Esophagus squamous epithelium (tissue), 5 donors: ENCODE measurements around the gene CAPN11. TPM values are rescaled to one million over a fixed set of nuclear protein-coding genes. Genes with fewer than 3 reads are reported as not detected.

ENCODE experiments used
- DNase-seq: peaks from one replicate; lab custom pipeline; 2025; lab: John Stamatoyannopoulos, UW
- H3K27ac ChIP-seq, 4 donors: fragments of 200-600 bp; sonication (generic); one replicate each; pipeline ENCODE4 v1.5.1; 2016 to 2019; ENCODE audit warnings: mild to moderate bottlenecking in 1 of 4
- H3K27me3 ChIP-seq, 4 donors: fragments of 200-600 bp; sonication (generic); 1 replicate in 3 of 4; 2 replicates in 1 of 4; pipeline versions ENCODE4 v1.5.1 to v1.6.0; 2017 to 2021; ENCODE audit warnings: antibody characterized with exemption in 1 of 4
- H3K36me3 ChIP-seq, 3 donors: fragments of 200-600 bp; sonication (generic); one replicate each; pipeline ENCODE4 v1.5.1; 2016 to 2019
- H3K4me1 ChIP-seq, 3 donors: fragments of 200-600 bp; sonication (generic); one replicate each; pipeline ENCODE4 v1.5.1; 2017 to 2019
- H3K4me3 ChIP-seq, 4 donors: fragments of 200-600 bp; sonication (generic); 1 replicate in 3 of 4; 2 replicates in 1 of 4; pipeline ENCODE4 v1.5.1; 2016 to 2019; ENCODE audit warnings: mild to moderate bottlenecking in 2 of 4, moderate library complexity in 1 of 4
- H3K9me3 ChIP-seq, 3 donors: fragments of 200-600 bp; sonication (generic); one replicate each; pipeline ENCODE4 v1.5.1; 2016 to 2019
- CTCF ChIP-seq, 6 experiments: fragments of 450-650 bp in 4 of 6; fragments of 200-600 bp in 2 of 6; sonication (generic) in 2 of 6; IDR thresholded peaks; one replicate each; pipeline ENCODE4 v1.5.1; 2016 to 2019; ENCODE audit warnings: antibody characterized with exemption in 6 of 6, mild to moderate bottlenecking in 4 of 6, moderate library complexity in 4 of 6
- POLR2A ChIP-seq, 4 donors: fragments of 450-650 bp; IDR thresholded peaks; one replicate each; pipeline ENCODE4 v1.6.1; 2017; ENCODE audit warnings: antibody characterized with exemption in 4 of 4, mild to moderate bottlenecking in 4 of 4, moderate library complexity in 3 of 4
- WGBS, 2 donors: methylation state at CpG; one replicate each; pipeline ENCODE4 v1.1.5; 2018; 5-methylcytosine and 5-hydroxymethylcytosine counted together
- intact Hi-C: fragments of 100-400 bp; cut with DNase I; formaldehyde crosslinking; loops from one replicate; pipeline ENCODE4 v1.15.0; 2022
- total RNA-seq, 4 donors: library from RNA; depleted of rRNA; stranded (reverse); fragments of >200 nt; gene quantifications; one replicate each; pipeline ENCODE4 v1.1.0, GENCODE V29; 2016
- donor health status: DM: yes; HTN: yes; CAD: no.

The CAPN11 gene
- total RNA-seq, 4 donors from 2014 or later, result 0.57 to 1.00 TPM; not detected in 2

GRCh38 chr6:44117397-44118128 is 41.1 kb upstream of the CAPN11 start:
- H3K4me1 ChIP-seq, result peaks cover 12 to 92% (median 37%) of the 10 kb centered on the region in 3 donors
- TF ChIP-seq POLR2A (IDR thresholded peaks at IDR 0.05), result no peak
- no peak for TF ChIP-seq CTCF (IDR thresholded peaks at IDR 0.05)
- WGBS, 2 donors, result 56 to 75% methylated on average over 6 of the region's 6 CpGs
- DNase-seq, result no peak
- peaks cover 0 to 26% (median 7%) of the 10 kb centered on the region in 3 donors for H3K36me3 ChIP-seq
- no peaks in the 10 kb centered on the region for H3K27me3 ChIP-seq
- H3K4me3 ChIP-seq, result no peak overlapping the region
- H3K27ac ChIP-seq, result peak overlapping the region in 1 of 4 donors; percentile 22
- intact Hi-C loops, result no loop called here
- H3K9me3 ChIP-seq, result no peaks in the 10 kb centered on the region

DNA sequence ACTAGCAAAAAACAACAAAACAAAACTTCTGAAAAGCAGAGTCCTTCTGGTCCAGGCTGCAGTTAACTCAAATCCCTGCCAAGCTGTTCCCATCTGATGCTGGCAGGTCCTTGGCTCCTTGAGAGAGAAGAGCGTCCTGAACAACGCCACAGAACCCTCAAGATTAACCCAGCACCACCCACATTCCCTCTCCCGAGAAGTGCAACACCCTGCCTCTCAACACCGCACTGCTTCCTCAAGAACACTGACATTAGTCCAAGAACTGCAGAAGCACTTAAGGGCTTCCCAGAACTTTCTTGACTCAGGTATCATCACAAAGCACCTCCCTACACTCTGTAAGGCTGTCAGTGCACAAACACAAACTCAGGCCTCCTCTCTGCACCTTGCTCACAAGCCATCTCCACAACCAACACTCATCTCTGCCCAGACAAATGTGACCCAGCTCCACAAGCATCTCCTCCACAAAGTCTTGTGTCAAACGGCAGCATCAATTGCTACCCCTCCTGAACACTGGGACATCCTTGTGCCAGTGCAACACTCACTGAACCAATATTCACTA is 38.8 kb upstream of the CAPN11 start:
- Histone ChIP-seq H3K4me1 (peaks cover 22 to 100% (median 47%) of the 10 kb centered on the region in 3 donors), H3K9me3 (no peaks in the 10 kb centered on the region), H3K4me3 (no peak overlapping the region), H3K27me3 (no peaks in the 10 kb centered on the region), H3K36me3 (peaks cover 0 to 4% (median 0%) of the 10 kb centered on the region in 3 donors), H3K27ac (peak overlapping the region in 3 of 4 donors; percentile 23 to 44 (median 24))
- intact Hi-C loops, result no loop called here
- no peak for DNase-seq
- TF ChIP-seq POLR2A (IDR thresholded peaks at IDR 0.05), result no peak
- WGBS, 2 donors, result 31 to 48% methylated on average over 5 of the region's 5 CpGs

DNA sequence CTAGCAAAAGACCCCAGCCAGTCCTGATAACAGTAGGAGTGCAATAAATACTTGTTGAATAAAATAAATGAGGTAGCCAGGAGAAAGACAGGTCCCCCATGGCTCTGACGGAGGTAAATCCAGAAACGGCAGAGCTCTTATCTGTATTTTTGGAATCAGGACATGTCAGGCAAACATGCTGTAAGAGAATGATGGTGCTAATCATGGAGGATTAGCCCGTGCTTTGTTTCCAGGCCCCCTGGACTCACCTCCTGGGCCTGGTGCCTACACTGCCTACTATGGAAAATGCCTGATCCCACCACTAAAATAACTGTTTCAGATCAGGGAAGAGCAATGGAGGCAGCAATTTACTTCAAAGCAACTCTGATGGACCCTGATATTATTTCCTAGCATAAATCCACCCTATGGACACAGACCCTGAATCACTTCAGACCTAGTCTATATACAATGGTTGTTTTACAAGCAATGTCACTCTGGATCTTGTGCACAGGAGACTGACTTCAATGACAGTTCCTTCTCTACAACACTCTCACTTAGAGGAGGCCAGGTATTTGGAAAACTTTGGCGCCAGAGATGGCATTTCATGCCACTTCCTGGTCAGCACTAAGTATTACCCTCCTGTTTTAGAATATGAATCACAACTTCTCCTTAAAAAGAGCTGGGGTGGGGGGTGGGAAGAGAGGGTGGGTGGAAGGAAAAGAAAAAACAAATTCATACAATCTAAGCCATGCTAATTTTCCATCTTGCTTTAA is 37.8 kb upstream of the CAPN11 start:
- H3K4me1 ChIP-seq, result peaks cover 22 to 100% (median 55%) of the 10 kb centered on the region in 3 donors
- 54 to 67% methylated on average over 4 of the region's 4 CpGs for WGBS, 2 donors
- H3K27me3 ChIP-seq, result no peaks in the 10 kb centered on the region
- H3K36me3 ChIP-seq, result no peaks in the 10 kb centered on the region
- intact Hi-C loops, result no loop called here
- DNase-seq, result no peak
- H3K9me3 ChIP-seq, result no peaks in the 10 kb centered on the region
- no peak for TF ChIP-seq POLR2A (IDR thresholded peaks at IDR 0.05)
- TF ChIP-seq CTCF (IDR thresholded peaks at IDR 0.05), result no peak
- H3K27ac ChIP-seq, result peak overlapping the region in 1 of 4 donors; percentile 28
- H3K4me3 ChIP-seq, result no peak overlapping the region

GRCh38 chr6:44122801-44123200 is 35.8 kb upstream of the CAPN11 start:
- no peak for DNase-seq
- intact Hi-C loops, result no loop called here
- H3K9me3 ChIP-seq, result no peaks in the 10 kb centered on the region
- peak overlapping the region in 1 of 4 donors; percentile 22 for H3K4me3 ChIP-seq
- H3K27me3 ChIP-seq, result no peaks in the 10 kb centered on the region
- peak overlapping the region in 3 of 4 donors; percentile 39 to 57 (median 49) for H3K27ac ChIP-seq
- WGBS, 2 donors, result 13 to 27% methylated on average over 1 of the region's 1 CpG
- TF ChIP-seq POLR2A (IDR thresholded peaks at IDR 0.05) (no peak), CTCF (IDR thresholded peaks at IDR 0.05) (no peak)
- H3K4me1 ChIP-seq, result peaks cover 22 to 89% (median 45%) of the 10 kb centered on the region in 3 donors
- H3K36me3 ChIP-seq, result no peaks in the 10 kb centered on the region

DNA sequence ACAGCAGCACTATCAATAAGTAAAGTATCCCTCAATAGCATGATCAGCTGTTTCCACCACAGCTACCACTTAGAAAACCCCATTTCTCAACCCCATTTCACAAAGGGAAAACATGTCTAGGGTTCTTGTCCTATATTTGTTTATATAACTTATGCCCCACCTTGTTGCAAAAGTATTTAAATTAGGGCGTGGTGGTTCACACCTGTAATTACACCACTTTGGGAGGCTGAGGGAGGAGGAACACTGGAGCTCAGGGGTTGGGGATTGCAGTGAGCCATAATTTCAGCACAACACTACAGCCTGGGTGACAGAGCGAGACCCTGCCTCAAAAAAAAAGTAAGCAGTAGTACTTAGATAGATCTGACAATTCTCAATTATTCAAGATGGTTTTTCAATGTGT is 35.1 kb upstream of the CAPN11 start:
- whole genome bisulfite sequencing, 2 donors, result 85 to 90% methylated on average over 2 of the region's 2 CpGs
- Histone ChIP-seq H3K36me3 (no peaks in the 10 kb centered on the region), H3K27ac (peak overlapping the region in 3 of 4 donors; percentile 39 to 57 (median 49)), H3K4me1 (peaks cover 25 to 86% (median 48%) of the 10 kb centered on the region in 3 donors), H3K27me3 (no peaks in the 10 kb centered on the region), H3K4me3 (no peak overlapping the region), H3K9me3 (no peaks in the 10 kb centered on the region)
- TF ChIP-seq POLR2A (IDR thresholded peaks at IDR 0.05), result no peak
- TF ChIP-seq CTCF (IDR thresholded peaks at IDR 0.05), result no peak
- no peak for DNase-seq
- intact Hi-C loops, result no loop called here
